DND-41 (cell line): ENCODE results near the gene KANTR.

Source experiments
- CTCF ChIP-seq: IDR thresholded peaks from 2 replicates; pipeline ENCODE4 v1.5.1; 2012; ENCODE audit warnings: borderline replicate concordance, low read length, moderate library complexity, mild to moderate bottlenecking; ENCODE audit not compliant: poor library complexity, severe bottlenecking; ENCODE audit errors: extremely low read depth
- EZH2 ChIP-seq: IDR thresholded peaks from 3 replicates; pipeline ENCODE4 v1.6.1; 2012; ENCODE audit warnings: borderline replicate concordance, low read depth, mild to moderate bottlenecking, moderate library complexity, low read length, inconsistent platforms; ENCODE audit not compliant: severe bottlenecking

- no peak for TF ChIP-seq CTCF
- TF ChIP-seq EZH2: no peak
Observed at GRCh38 chrX:53073115-53073586, 20.8 kb upstream of the KANTR start.
